Measurements from ENCODE around the gene KCNJ16. TPM values are rescaled to one million over a fixed set of nuclear protein-coding genes. Genes with fewer than 3 reads are reported as not detected.

Gene KCNJ16
- total RNA-seq, 1 experiment from 2014 or later, result not detected

GRCh38 chr17:70109497-70109896 lies 34.5 kb downstream of the KCNJ16 start:
- H3K27ac ChIP-seq (ENCODE audit: low read length), result no peak overlapping the region
- ChIA-PET CTCF (no interaction called here), POLR2A (ENCODE audit: unreplicated experiment) (no interaction called here)
- H3F3A ChIP-seq (ENCODE audit: low read length, unreplicated experiment), result no peaks in the 10 kb centered on the region
- no TSS peak for BruUV-seq (replicated peaks)
- TF ChIP-seq CTCF (conservative IDR thresholded peaks at IDR 0.05; ENCODE audit: low read depth, low read length) (no peak), EZH2 (IDR thresholded peaks at IDR 0.05; ENCODE audit: low read length, unreplicated experiment) (no peak), EZH2phosphoT487 (IDR thresholded peaks at IDR 0.05; ENCODE audit: borderline replicate concordance, low read length) (no peak)
- H4K20me1 ChIP-seq (ENCODE audit: low read length), result no peaks in the 10 kb centered on the region
- H2AFZ ChIP-seq (ENCODE audit: low read length), result no peak overlapping the region
- intact Hi-C loops (cut with micrococcal nuclease), result no loop called here
- no peaks in the 10 kb centered on the region for H3K4me1 ChIP-seq (ENCODE audit: insufficient read depth, low read length)
- H3K4me2 ChIP-seq (ENCODE audit: low read length), result no peak overlapping the region
- H3K36me3 ChIP-seq (ENCODE audit: low read depth, low read length), result no peaks in the 10 kb centered on the region
- H3K27me3 ChIP-seq (ENCODE audit: low read length), result no peaks in the 10 kb centered on the region
- no peaks in the 10 kb centered on the region for H3K9me3 ChIP-seq (ENCODE audit: low read length)
- H3K4me3 ChIP-seq (ENCODE audit: low read length), result no peak overlapping the region
- no peaks in the 10 kb centered on the region for H3K79me2 ChIP-seq (ENCODE audit: low read length)
- no peaks in the 10 kb centered on the region for H3K9me2 ChIP-seq (replicated peaks; ENCODE audit: low read length)
- no peak for ATAC-seq
- no peak for DNase-seq
- no peak overlapping the region for H3K9ac ChIP-seq (ENCODE audit: low read length)

GRCh38 chr17:70110443-70110880 lies 35.4 kb downstream of the KCNJ16 start:
- ATAC-seq, result no peak
- no peaks in the 10 kb centered on the region for H3K27me3 ChIP-seq (ENCODE audit: low read length)
- H3K9me3 ChIP-seq (ENCODE audit: low read length), result no peaks in the 10 kb centered on the region
- no peaks in the 10 kb centered on the region for H3K79me2 ChIP-seq (ENCODE audit: low read length)
- POLR2A ChIA-PET (ENCODE audit: unreplicated experiment), result no interaction called here
- intact Hi-C loops (cut with micrococcal nuclease), result no loop called here
- H3K9me2 ChIP-seq (replicated peaks; ENCODE audit: low read length), result no peaks in the 10 kb centered on the region
- no peak overlapping the region for H3K27ac ChIP-seq (ENCODE audit: low read length)
- H3K4me3 ChIP-seq (ENCODE audit: low read length), result no peak overlapping the region
- no peaks in the 10 kb centered on the region for H3K36me3 ChIP-seq (ENCODE audit: low read depth, low read length)
- BruUV-seq (replicated peaks), result no TSS peak
- no peaks in the 10 kb centered on the region for H3F3A ChIP-seq (ENCODE audit: low read length, unreplicated experiment)
- no peaks in the 10 kb centered on the region for H3K4me1 ChIP-seq (ENCODE audit: insufficient read depth, low read length)
- H3K9ac ChIP-seq (ENCODE audit: low read length), result no peak overlapping the region
- TF ChIP-seq EZH2phosphoT487 (IDR thresholded peaks at IDR 0.05; ENCODE audit: borderline replicate concordance, low read length) (no peak), EZH2 (IDR thresholded peaks at IDR 0.05; ENCODE audit: low read length, unreplicated experiment) (no peak), CTCF (conservative IDR thresholded peaks at IDR 0.05; ENCODE audit: low read depth, low read length) (no peak)
- CTCF ChIA-PET, result no interaction called here
- H4K20me1 ChIP-seq (ENCODE audit: low read length), result no peaks in the 10 kb centered on the region
- no peak for DNase-seq
- H3K4me2 ChIP-seq (ENCODE audit: low read length), result no peak overlapping the region
- no peak overlapping the region for H2AFZ ChIP-seq (ENCODE audit: low read length)

DNA sequence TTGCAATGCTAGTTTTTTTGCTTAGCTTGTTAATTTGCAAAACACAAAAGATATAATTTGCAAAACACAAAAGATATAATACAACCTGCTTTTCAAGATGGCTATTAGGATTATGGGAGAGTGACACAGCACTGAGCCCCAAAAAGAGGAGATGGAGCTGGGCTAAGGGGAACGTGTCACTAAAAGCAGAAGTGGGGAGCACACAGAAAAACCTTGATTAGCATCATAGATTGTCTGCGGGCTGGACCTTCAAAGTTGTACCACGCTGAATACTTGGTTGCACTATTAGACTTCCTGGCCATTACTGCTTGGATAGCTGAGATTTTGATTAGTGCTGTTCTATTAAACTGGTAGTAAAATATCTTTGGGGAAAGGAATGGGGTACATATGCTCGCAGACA lies 36.2 kb downstream of the KCNJ16 start:
- H3K27ac ChIP-seq (ENCODE audit: low read length), result no peak overlapping the region
- H3K4me2 ChIP-seq (ENCODE audit: low read length), result no peak overlapping the region
- H3F3A ChIP-seq (ENCODE audit: low read length, unreplicated experiment), result no peaks in the 10 kb centered on the region
- TF ChIP-seq CTCF (conservative IDR thresholded peaks at IDR 0.05; ENCODE audit: low read depth, low read length), result no peak
- TF ChIP-seq EZH2 (IDR thresholded peaks at IDR 0.05; ENCODE audit: low read length, unreplicated experiment), result no peak
- no peak for TF ChIP-seq EZH2phosphoT487 (IDR thresholded peaks at IDR 0.05; ENCODE audit: borderline replicate concordance, low read length)
- DNase-seq (no peak), ATAC-seq (no peak)
- CTCF ChIA-PET, result no interaction called here
- H3K79me2 ChIP-seq (ENCODE audit: low read length), result no peaks in the 10 kb centered on the region
- intact Hi-C loops (cut with micrococcal nuclease), result no loop called here
- no peak overlapping the region for H2AFZ ChIP-seq (ENCODE audit: low read length)
- no peaks in the 10 kb centered on the region for H3K9me3 ChIP-seq (ENCODE audit: low read length)
- no peak overlapping the region for H3K9ac ChIP-seq (ENCODE audit: low read length)
- POLR2A ChIA-PET (ENCODE audit: unreplicated experiment), result no interaction called here
- no TSS peak for BruUV-seq (replicated peaks)
- no peaks in the 10 kb centered on the region for H4K20me1 ChIP-seq (ENCODE audit: low read length)
- no peaks in the 10 kb centered on the region for H3K9me2 ChIP-seq (replicated peaks; ENCODE audit: low read length)
- no peaks in the 10 kb centered on the region for H3K4me1 ChIP-seq (ENCODE audit: insufficient read depth, low read length)
- H3K4me3 ChIP-seq (ENCODE audit: low read length), result no peak overlapping the region
- no peaks in the 10 kb centered on the region for H3K36me3 ChIP-seq (ENCODE audit: low read depth, low read length)
- H3K27me3 ChIP-seq (ENCODE audit: low read length), result no peaks in the 10 kb centered on the region
